GM21390 (cell line): ENCODE results near the gene LIX1L.

Source experiments
- ATAC-seq: cut with Tn5 transposase; IDR thresholded peaks from one replicate; pipeline ENCODE4 v1.9.1; 2021; ENCODE audit not compliant: unreplicated experiment

The LIX1L gene

GRCh38 chr1:145963265-145964019 lies 5.6 kb upstream of the LIX1L start:
- ATAC-seq = no peak

- ATAC-seq = no peak
Measured at GRCh38 chr1:145962157-145963102, 4.6 kb upstream of the LIX1L start.

- ATAC-seq = no peak
Measured at GRCh38 chr1:145961425-145962156, 3.8 kb upstream of the LIX1L start.

GRCh38 chr1:145961109-145961424 lies 3.2 kb upstream of the LIX1L start:
- ATAC-seq = no peak

- ATAC-seq = no peak
Measured at GRCh38 chr1:145960468-145961108, 2.8 kb upstream of the LIX1L start.

- ATAC-seq = no peak
Measured at GRCh38 chr1:145959957-145960467, 2.2 kb upstream of the LIX1L start.

GRCh38 chr1:145959333-145959732 lies 1.5 kb upstream of the LIX1L start:
- no peak for ATAC-seq

GRCh38 chr1:145958734-145959133 lies 917 bp upstream of the LIX1L start:
- ATAC-seq = no peak

- no peak for ATAC-seq
Measured at GRCh38 chr1:145956781-145957442, 905 bp downstream of the LIX1L start.

- no peak for ATAC-seq
Measured at GRCh38 chr1:145956361-145956760, 1.5 kb downstream of the LIX1L start.

GRCh38 chr1:145955436-145955835 lies 2.4 kb downstream of the LIX1L start:
- ATAC-seq = no peak

- no peak for ATAC-seq
Measured at GRCh38 chr1:145953861-145954260, 4.0 kb downstream of the LIX1L start.

GRCh38 chr1:145952903-145953302 lies 4.9 kb downstream of the LIX1L start:
- no peak for ATAC-seq

- ATAC-seq = no peak
Measured at GRCh38 chr1:145951526-145951925, 6.3 kb downstream of the LIX1L start.

GRCh38 chr1:145949219-145949618 lies 8.6 kb downstream of the LIX1L start:
- no peak for ATAC-seq

- no peak for ATAC-seq
Measured at GRCh38 chr1:145947551-145947950, 10.3 kb downstream of the LIX1L start.

- ATAC-seq = no peak
Measured at GRCh38 chr1:145946477-145946986, 11.3 kb downstream of the LIX1L start.

- ATAC-seq = no peak
Measured at GRCh38 chr1:145944532-145944931, 13.3 kb downstream of the LIX1L start.

GRCh38 chr1:145942871-145943270 lies 14.9 kb downstream of the LIX1L start:
- ATAC-seq = no peak

- no peak for ATAC-seq
Measured at GRCh38 chr1:145942405-145942804, 15.4 kb downstream of the LIX1L start.
